ENCODE data around the gene DLX4.

DLX4 gene

GRCh38 chr17:49928126-49928800 lies 40.7 kb upstream of the DLX4 start:
- TF ChIP-seq CTCF (IDR thresholded peaks at IDR 0.05) (no peak), ZFX (IDR thresholded peaks at IDR 0.05; ENCODE audit: borderline replicate concordance) (no peak)
- no peak overlapping the region for H3K27ac ChIP-seq

- no peak for TF ChIP-seq ZFX (IDR thresholded peaks at IDR 0.05; ENCODE audit: borderline replicate concordance)
- no peak for TF ChIP-seq CTCF (IDR thresholded peaks at IDR 0.05)
Measured at GRCh38 chr17:49928837-49929475, 40.0 kb upstream of the DLX4 start.

GRCh38 chr17:49930880-49931279 lies 38.1 kb upstream of the DLX4 start:
- TF ChIP-seq CTCF (IDR thresholded peaks at IDR 0.05) (no peak), ZFX (IDR thresholded peaks at IDR 0.05; ENCODE audit: borderline replicate concordance) (no peak)
- no peak overlapping the region for H3K27ac ChIP-seq

More at GRCh38 chr17:49928837-49929475, 40.0 kb upstream of the DLX4 start:
- no peak overlapping the region for H3K27ac ChIP-seq

- no peak overlapping the region for H3K27ac ChIP-seq
- TF ChIP-seq ZFX (IDR thresholded peaks at IDR 0.05; ENCODE audit: borderline replicate concordance) (no peak), CTCF (IDR thresholded peaks at IDR 0.05) (no peak)
Measured at GRCh38 chr17:49931416-49932137, 37.4 kb upstream of the DLX4 start.

GRCh38 chr17:49932138-49932723 lies 36.8 kb upstream of the DLX4 start:
- no peak for TF ChIP-seq ZFX (IDR thresholded peaks at IDR 0.05; ENCODE audit: borderline replicate concordance)
- TF ChIP-seq CTCF (IDR thresholded peaks at IDR 0.05): no peak
- H3K27ac ChIP-seq: no peak overlapping the region

- H3K27ac ChIP-seq: no peak overlapping the region
- TF ChIP-seq CTCF (IDR thresholded peaks at IDR 0.05): no peak
- TF ChIP-seq ZFX (IDR thresholded peaks at IDR 0.05; ENCODE audit: borderline replicate concordance): no peak
Measured at GRCh38 chr17:49932901-49933300, 36.1 kb upstream of the DLX4 start.
